PC-3 (cell line): Measurements from ENCODE around the gene GGA3. TPM values are rescaled to one million over a fixed set of nuclear protein-coding genes. Genes with fewer than 3 reads are reported as not detected.

ENCODE experiments used
- ATAC-seq: fragments of 200-7000 bp; cut with Tn5 transposase; 2 replicates; pipeline ENCODE4 v1.9.1; 2020; ENCODE audit warnings: mild to moderate bottlenecking, moderate library complexity
- BruUV-seq: library from RNA; stranded (reverse); fragments of 400-500 nt; replicated peaks from 2 replicates; lab custom pipeline; 2021; lab: Mats Ljungman, UMichigan
- CTCF ChIA-PET: fragments of 300-600 bp; sonication (Branson Sonifier 250); formaldehyde crosslinking; loops from one replicate; lab custom pipeline; 2022; ENCODE audit warnings: antibody characterized with exemption; lab: Charles Lee
- POLR2A ChIA-PET: fragments of 300-600 bp; sonication (Branson Sonifier 250); formaldehyde crosslinking; loops from one replicate; lab custom pipeline; 2022; ENCODE audit warnings: antibody characterized with exemption; ENCODE audit not compliant: unreplicated experiment; lab: Charles Lee
- DNase-seq: peaks from one replicate; pipeline ENCODE4 v3.0.0-alpha.2; 2015
- H2AFZ ChIP-seq: fragments of 300-600 bp; sonication (generic); 2 replicates; pipeline ENCODE4 v1.6.0; 2016; ENCODE audit warnings: antibody characterized with exemption, low read length
- H3F3A ChIP-seq: fragments of 300-600 bp; sonication (generic); one replicate; pipeline ENCODE4 v1.6.0; 2017; ENCODE audit warnings: antibody characterized with exemption, low read length, control low read depth, mild to moderate bottlenecking; ENCODE audit not compliant: unreplicated experiment
- H3K27ac ChIP-seq: fragments of 300-600 bp; sonication (generic); 2 replicates; pipeline ENCODE4 v1.5.1; 2016; ENCODE audit warnings: mild to moderate bottlenecking, low read length
- H3K27me3 ChIP-seq: fragments of 300-600 bp; sonication (generic); 2 replicates; pipeline ENCODE4 v1.6.1; 2016; ENCODE audit warnings: low read length, mixed read lengths
- H3K36me3 ChIP-seq: fragments of 300-600 bp; sonication (generic); 2 replicates; pipeline ENCODE4 v1.6.1; 2016; ENCODE audit warnings: low read depth, mixed run types, low read length, mixed read lengths
- H3K4me1 ChIP-seq: fragments of 300-600 bp; sonication (generic); 2 replicates; pipeline ENCODE4 v1.5.1; 2016; ENCODE audit warnings: low read length; ENCODE audit not compliant: insufficient read depth
- H3K4me2 ChIP-seq: fragments of 300-600 bp; sonication (generic); 2 replicates; pipeline ENCODE4 v1.6.0; 2016; ENCODE audit warnings: low read length
- H3K4me3 ChIP-seq: fragments of 300-600 bp; sonication (generic); 2 replicates; pipeline ENCODE4 v1.5.1; 2016; ENCODE audit warnings: mild to moderate bottlenecking, low read length, mixed read lengths
- H3K79me2 ChIP-seq: fragments of 300-600 bp; sonication (generic); 2 replicates; pipeline ENCODE4 v1.6.1; 2017; ENCODE audit warnings: low read length, mixed read lengths
- H3K9ac ChIP-seq: fragments of 300-600 bp; sonication (generic); 2 replicates; pipeline ENCODE4 v1.6.0; 2016; ENCODE audit warnings: mild to moderate bottlenecking, low read length
- H3K9me2 ChIP-seq: fragments of 300-600 bp; sonication (generic); replicated peaks from 2 replicates; pipeline ENCODE4 v1.6.1; 2016; ENCODE audit warnings: mixed run types, low read length, mixed read lengths
- H3K9me3 ChIP-seq: fragments of 300-600 bp; sonication (generic); 2 replicates; pipeline ENCODE4 v1.6.1; 2016; ENCODE audit warnings: low read length, mixed read lengths
- H4K20me1 ChIP-seq: fragments of 300-600 bp; sonication (generic); 2 replicates; pipeline ENCODE4 v1.6.1; 2016; ENCODE audit warnings: low read length, mixed read lengths
- EZH2 ChIP-seq: fragments of 300-600 bp; sonication (generic); IDR thresholded peaks from one replicate; pipeline ENCODE4 v1.6.1; 2017; ENCODE audit warnings: antibody characterized with exemption, mild to moderate bottlenecking, low read length; ENCODE audit not compliant: unreplicated experiment
- EZH2phosphoT487 ChIP-seq: fragments of 300-600 bp; sonication (generic); IDR thresholded peaks from 2 replicates; pipeline ENCODE4 v1.6.1; 2018; ENCODE audit warnings: mild to moderate bottlenecking, antibody characterized with exemption, low read length, borderline replicate concordance
- intact Hi-C: fragments of 100-400 bp; cut with micrococcal nuclease; formaldehyde crosslinking; loops from 2 replicates; pipeline ENCODE4 v1.9.0; 2023
- total RNA-seq: library from RNA; depleted of rRNA; stranded (reverse); fragments of >200 nt; gene quantifications from 2 replicates; pipeline ENCODE4 v1.2.3, GENCODE V29; 2014
- TF ChIP-seq, protein P1 (sequence below): fragments of 300-600 bp; sonication (generic); conservative IDR thresholded peaks from 2 replicates; pipeline ENCODE4 v1.5.1; 2017; ENCODE audit warnings: antibody characterized with exemption, low read depth, mild to moderate bottlenecking, low read length

The GGA3 gene
- total RNA-seq, 1 experiment from 2014 or later = 38.8 TPM

DNA sequence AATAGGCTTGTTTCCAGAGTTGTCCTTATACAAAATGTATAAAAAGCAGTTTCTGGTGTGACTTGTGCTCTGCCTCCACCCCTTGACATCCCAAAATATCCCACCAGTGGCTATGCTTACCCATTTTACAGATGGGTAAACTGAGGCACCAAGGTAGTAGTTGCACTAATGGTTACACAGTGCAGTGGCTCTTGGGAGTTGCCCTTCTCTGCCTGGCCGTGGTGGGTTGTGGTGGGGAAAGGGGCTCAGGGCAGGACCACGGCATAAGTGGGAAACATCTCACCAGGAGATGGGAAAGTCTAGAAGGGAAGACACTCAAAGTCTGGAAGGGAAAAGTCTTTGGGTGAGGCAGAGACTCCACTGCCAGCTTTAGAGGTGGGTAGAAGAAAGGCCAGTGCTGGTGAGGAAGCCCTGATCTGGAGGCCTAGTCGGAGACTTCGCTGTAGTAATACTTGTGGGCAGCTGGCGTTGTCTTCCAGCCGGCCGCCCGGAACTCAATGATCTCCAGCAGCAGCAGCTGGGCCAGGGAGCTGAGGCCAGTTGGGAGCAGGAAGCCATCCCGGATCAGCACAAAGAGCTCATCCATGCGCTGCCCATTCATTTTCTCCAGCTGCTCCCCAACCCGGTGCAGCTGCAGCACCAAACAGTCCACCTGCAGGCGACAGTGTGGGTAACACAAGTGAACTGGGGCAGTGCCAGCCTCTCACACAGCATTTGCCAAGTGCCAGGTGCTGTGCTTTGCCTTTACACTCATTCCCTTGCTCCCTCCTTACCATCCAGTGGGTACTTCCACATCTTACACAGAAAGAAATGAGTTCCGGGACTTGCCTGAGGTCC is 5.1 kb upstream of the GGA3 start:
- Histone ChIP-seq H4K20me1 (no peaks in the 10 kb centered on the region), H3K4me1 (peaks cover 17% of the 10 kb centered on the region), H3K9me3 (no peaks in the 10 kb centered on the region), H3K36me3 (peaks cover 21% of the 10 kb centered on the region), H3K27me3 (no peaks in the 10 kb centered on the region), H3F3A (peaks cover 4% of the 10 kb centered on the region), H3K27ac (no peak overlapping the region), H2AFZ (no peak overlapping the region), H3K79me2 (peaks cover 29% of the 10 kb centered on the region), H3K4me2 (no peak overlapping the region), H3K9ac (no peak overlapping the region), H3K9me2 (no peaks in the 10 kb centered on the region), H3K4me3 (no peak overlapping the region)
- ChIA-PET POLR2A (no interaction called here), CTCF (no interaction called here)
- intact Hi-C loops = no loop called here
- DNase-seq (no peak), ATAC-seq (no peak)
- BruUV-seq = no TSS peak
- no peak for TF ChIP-seq EZH2phosphoT487
- TF ChIP-seq EZH2 = no peak
- TF ChIP-seq, protein P1, sequence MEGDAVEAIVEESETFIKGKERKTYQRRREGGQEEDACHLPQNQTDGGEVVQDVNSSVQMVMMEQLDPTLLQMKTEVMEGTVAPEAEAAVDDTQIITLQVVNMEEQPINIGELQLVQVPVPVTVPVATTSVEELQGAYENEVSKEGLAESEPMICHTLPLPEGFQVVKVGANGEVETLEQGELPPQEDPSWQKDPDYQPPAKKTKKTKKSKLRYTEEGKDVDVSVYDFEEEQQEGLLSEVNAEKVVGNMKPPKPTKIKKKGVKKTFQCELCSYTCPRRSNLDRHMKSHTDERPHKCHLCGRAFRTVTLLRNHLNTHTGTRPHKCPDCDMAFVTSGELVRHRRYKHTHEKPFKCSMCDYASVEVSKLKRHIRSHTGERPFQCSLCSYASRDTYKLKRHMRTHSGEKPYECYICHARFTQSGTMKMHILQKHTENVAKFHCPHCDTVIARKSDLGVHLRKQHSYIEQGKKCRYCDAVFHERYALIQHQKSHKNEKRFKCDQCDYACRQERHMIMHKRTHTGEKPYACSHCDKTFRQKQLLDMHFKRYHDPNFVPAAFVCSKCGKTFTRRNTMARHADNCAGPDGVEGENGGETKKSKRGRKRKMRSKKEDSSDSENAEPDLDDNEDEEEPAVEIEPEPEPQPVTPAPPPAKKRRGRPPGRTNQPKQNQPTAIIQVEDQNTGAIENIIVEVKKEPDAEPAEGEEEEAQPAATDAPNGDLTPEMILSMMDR = no peak

DNA sequence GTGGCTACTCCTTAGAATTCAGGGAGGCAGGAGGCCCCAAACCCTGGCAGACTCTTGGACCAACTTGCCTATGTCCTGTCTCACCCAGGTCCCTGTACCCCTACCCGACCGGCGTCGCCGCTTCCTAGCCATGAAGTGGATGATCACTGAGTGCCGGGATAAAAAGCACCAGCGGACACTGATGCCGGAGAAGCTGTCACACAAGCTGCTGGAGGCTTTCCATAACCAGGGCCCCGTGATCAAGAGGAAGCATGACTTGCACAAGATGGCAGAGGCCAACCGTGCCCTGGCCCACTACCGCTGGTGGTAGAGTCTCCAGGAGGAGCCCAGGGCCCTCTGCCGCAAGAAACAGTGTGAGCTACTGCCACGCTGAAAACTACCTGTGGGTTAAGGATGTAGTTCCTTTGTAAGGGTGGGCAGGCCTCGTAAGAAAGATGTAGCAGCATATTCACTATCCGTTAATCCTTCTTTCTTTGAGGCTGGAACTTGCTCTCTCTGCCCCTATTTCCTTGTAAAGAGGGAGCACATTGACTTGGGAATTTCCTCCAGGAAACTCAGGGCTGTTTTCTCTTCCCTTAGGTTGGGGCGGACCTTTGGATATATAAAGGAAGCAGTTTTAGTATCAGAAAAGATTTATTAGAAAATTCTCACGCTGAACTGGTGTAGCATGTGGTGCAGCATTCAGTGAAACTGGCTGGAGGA is 4.4 kb upstream of the GGA3 start:
- Histone ChIP-seq H3K9ac (no peak overlapping the region), H2AFZ (no peak overlapping the region), H3K79me2 (peaks cover 35% of the 10 kb centered on the region), H3K27ac (no peak overlapping the region), H3K4me3 (no peak overlapping the region), H3K9me2 (no peaks in the 10 kb centered on the region), H3K4me2 (no peak overlapping the region), H3F3A (peaks cover 4% of the 10 kb centered on the region), H3K36me3 (peaks cover 21% of the 10 kb centered on the region), H3K27me3 (no peaks in the 10 kb centered on the region), H3K9me3 (no peaks in the 10 kb centered on the region), H3K4me1 (peaks cover 17% of the 10 kb centered on the region), H4K20me1 (no peaks in the 10 kb centered on the region)
- POLR2A ChIA-PET = no interaction called here
- ATAC-seq = no peak
- CTCF ChIA-PET = no interaction called here
- TF ChIP-seq EZH2 (no peak), EZH2phosphoT487 (no peak)
- TF ChIP-seq, protein P1 = no peak
- DNase-seq = no peak
- intact Hi-C loops = no loop called here
- no TSS peak for BruUV-seq
